Loucy (cell line): ENCODE measurements around the gene TMEM231.

Experiments
- H2AFZ ChIP-seq: fragments of 200-600 bp; sonication (generic); 2 replicates; pipeline ENCODE4 v1.6.0; 2016; ENCODE audit warnings: antibody characterized with exemption, mild to moderate bottlenecking, low read length, moderate library complexity
- H3F3A ChIP-seq: fragments of 200-600 bp; 2 replicates; pipeline ENCODE4 v1.6.0; 2016; ENCODE audit warnings: antibody characterized with exemption, low read depth, mild to moderate bottlenecking
- H3K27me3 ChIP-seq: fragments of 200-600 bp; sonication (generic); 2 replicates; pipeline ENCODE4 v1.6.1; 2014; ENCODE audit warnings: low read length, mild to moderate bottlenecking; ENCODE audit not compliant: insufficient read depth, poor library complexity, severe bottlenecking
- H3K36me3 ChIP-seq: fragments of 200-600 bp; sonication (generic); 2 replicates; pipeline ENCODE4 v1.6.1; 2016; ENCODE audit warnings: low read length; ENCODE audit not compliant: insufficient read depth
- H3K4me1 ChIP-seq: fragments of 200-600 bp; sonication (generic); 2 replicates; pipeline ENCODE4 v1.5.1; 2014; ENCODE audit warnings: low read length, mild to moderate bottlenecking; ENCODE audit not compliant: insufficient read depth, poor library complexity, severe bottlenecking
- H3K4me2 ChIP-seq: fragments of 200-600 bp; sonication (generic); 2 replicates; pipeline ENCODE4 v1.6.0; 2014; ENCODE audit warnings: antibody characterized with exemption, low read length, low read depth, mild to moderate bottlenecking; ENCODE audit not compliant: poor library complexity, severe bottlenecking
- H3K4me3 ChIP-seq: fragments of 200-600 bp; sonication (generic); 2 replicates; pipeline ENCODE4 v1.5.1; 2014; ENCODE audit warnings: low read length, mild to moderate bottlenecking, mixed read lengths; ENCODE audit not compliant: poor library complexity, severe bottlenecking
- H3K79me2 ChIP-seq: fragments of 200-600 bp; sonication (generic); 2 replicates; pipeline ENCODE4 v1.6.1; 2014; ENCODE audit warnings: low read length; ENCODE audit not compliant: insufficient read depth
- H3K9ac ChIP-seq: fragments of 200-600 bp; sonication (generic); 2 replicates; pipeline ENCODE4 v1.6.0; 2014; ENCODE audit warnings: mild to moderate bottlenecking, low read depth, low read length, moderate library complexity; ENCODE audit not compliant: poor library complexity, severe bottlenecking
- H3K9me2 ChIP-seq: fragments of 200-600 bp; sonication (generic); replicated peaks from 2 replicates; pipeline ENCODE4 v1.6.1; 2016; ENCODE audit warnings: low read depth, low read length, mixed read lengths
- H3K9me3 ChIP-seq: fragments of 200-600 bp; sonication (generic); 2 replicates; pipeline ENCODE4 v1.6.1; 2014; ENCODE audit warnings: mild to moderate bottlenecking, antibody characterized with exemption, low read length, low read depth; ENCODE audit not compliant: insufficient read depth
- H4K20me1 ChIP-seq: fragments of 200-600 bp; sonication (generic); 2 replicates; pipeline ENCODE4 v1.6.0; 2014; ENCODE audit warnings: antibody characterized with exemption, low read length, mild to moderate bottlenecking; ENCODE audit not compliant: insufficient read depth, poor library complexity, severe bottlenecking
- CTCF ChIP-seq: fragments of 200-600 bp; sonication (generic); conservative IDR thresholded peaks from 2 replicates; pipeline ENCODE4 v1.5.1; 2014; ENCODE audit warnings: mild to moderate bottlenecking, antibody characterized with exemption, low read length
- EZH2phosphoT487 ChIP-seq: fragments of 200-600 bp; IDR thresholded peaks from 2 replicates; pipeline ENCODE4 v1.6.1; 2018; ENCODE audit warnings: antibody characterized with exemption, mild to moderate bottlenecking, moderate library complexity, borderline replicate concordance

Gene TMEM231

DNA sequence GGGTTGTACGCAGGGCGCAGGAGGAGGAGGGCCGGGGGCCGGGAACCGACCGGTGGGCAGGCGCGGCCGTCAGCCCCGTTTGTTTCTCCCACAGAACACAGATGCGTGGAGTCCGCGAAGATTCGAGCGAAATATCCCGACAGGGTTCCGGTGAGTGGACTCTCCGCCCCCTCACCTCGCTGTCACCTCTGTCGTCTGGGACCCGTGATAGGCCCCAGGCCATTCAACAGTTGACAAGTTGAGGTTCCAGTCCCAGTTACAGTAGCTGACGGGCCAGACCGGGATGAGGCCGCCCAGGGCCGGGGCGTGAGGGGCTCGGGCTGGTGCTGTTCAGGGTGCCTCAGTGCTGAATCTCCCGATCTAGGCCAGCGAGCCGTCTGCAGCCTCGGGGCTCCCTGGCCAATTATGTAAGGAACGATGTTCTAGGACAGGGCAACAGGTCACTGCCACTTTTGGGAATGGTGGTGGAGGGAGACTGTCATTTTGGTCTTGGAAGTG is 10.8 kb upstream of the TMEM231 start:
- Histone ChIP-seq H3K9ac (peak overlapping the region; percentile 87), H3K4me1 (peaks cover 40% of the 10 kb centered on the region), H3K9me3 (no peaks in the 10 kb centered on the region), H3F3A (no peaks in the 10 kb centered on the region), H3K27me3 (peaks cover 5% of the 10 kb centered on the region), H3K79me2 (peaks cover 38% of the 10 kb centered on the region), H4K20me1 (peaks cover 27% of the 10 kb centered on the region), H3K36me3 (peaks cover 5% of the 10 kb centered on the region; the same call in 1 of the 2 replicates), H3K4me3 (peak overlapping the region; percentile 79), H3K9me2 (no peaks in the 10 kb centered on the region), H2AFZ (peak overlapping the region; percentile 92), H3K4me2 (peak overlapping the region; percentile 91)
- TF ChIP-seq EZH2phosphoT487, result no peak
- no peak for TF ChIP-seq CTCF

DNA sequence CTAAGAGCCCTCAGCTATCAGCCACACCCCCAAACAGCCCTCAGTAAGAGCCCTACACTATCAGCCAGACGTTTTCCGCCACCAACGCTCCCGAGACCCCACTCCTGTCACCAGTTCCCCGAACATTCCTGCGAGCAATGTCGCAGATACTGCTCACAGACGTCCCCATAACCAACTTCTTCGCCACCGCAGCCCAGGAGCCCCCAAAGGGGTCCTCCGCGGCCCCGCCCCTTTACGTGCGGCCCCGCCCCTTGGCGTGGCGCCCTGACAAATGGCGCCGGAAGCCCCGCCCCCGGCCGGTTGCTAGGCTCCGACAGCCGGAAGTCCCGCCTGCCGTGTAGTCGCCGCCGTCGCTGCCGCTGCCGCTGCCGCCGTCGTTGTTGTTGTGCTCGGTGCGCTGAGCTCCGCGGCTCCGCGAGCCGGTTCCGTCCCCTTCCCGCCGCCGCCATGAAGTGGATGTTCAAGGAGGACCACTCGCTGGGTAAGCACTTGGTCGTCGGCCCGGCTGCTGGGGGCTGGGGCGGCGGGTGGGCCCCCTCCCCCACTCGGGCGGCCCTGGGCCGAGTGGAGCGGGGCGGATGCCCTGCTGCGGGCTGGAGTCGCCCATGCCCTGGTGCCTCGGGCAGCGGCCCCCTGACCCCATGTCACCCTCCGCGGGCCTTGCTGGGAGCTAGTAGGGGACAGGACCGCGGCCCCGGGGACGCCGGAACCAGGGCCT is 10.1 kb upstream of the TMEM231 start, which contains the start of gene GABARAPL2:
TSS of gene GABARAPL2 (plus strand) at position 340 of the 718 bp plus-strand sequence. CDS start at position 448, 108 bp downstream.
- H3K27me3 ChIP-seq, result peaks cover 5% of the 10 kb centered on the region
- peak within 1 kb of the TSS; percentile 79 for H3K4me3 ChIP-seq
- peak within 1 kb of the TSS; percentile 92 for H2AFZ ChIP-seq
- no peaks in the 10 kb centered on the region for H3F3A ChIP-seq
- no peak for TF ChIP-seq CTCF
- no peak for TF ChIP-seq EZH2phosphoT487
- H3K9me3 ChIP-seq, result no peaks in the 10 kb centered on the region
- peak within 1 kb of the TSS; percentile 91 for H3K4me2 ChIP-seq
- H3K9me2 ChIP-seq, result no peaks in the 10 kb centered on the region
- H3K4me1 ChIP-seq, result peaks cover 40% of the 10 kb centered on the region
- peaks cover 38% of the 10 kb centered on the region for H3K79me2 ChIP-seq
- peaks cover 27% of the 10 kb centered on the region for H4K20me1 ChIP-seq
- peak within 1 kb of the TSS; percentile 87 for H3K9ac ChIP-seq
- peaks cover 2% of the 10 kb centered on the region; the same call in 1 of the 2 replicates for H3K36me3 ChIP-seq

GRCh38 chr16:75565640-75566039 is 9.6 kb upstream of the TMEM231 start:
- Histone ChIP-seq H3K27me3 (peaks cover 5% of the 10 kb centered on the region), H2AFZ (peak overlapping the region; percentile 92), H3K36me3 (no peaks in the 10 kb centered on the region), H4K20me1 (peaks cover 27% of the 10 kb centered on the region), H3K79me2 (peaks cover 38% of the 10 kb centered on the region), H3K9ac (peak overlapping the region; percentile 87), H3F3A (no peaks in the 10 kb centered on the region), H3K9me2 (no peaks in the 10 kb centered on the region), H3K4me3 (peak overlapping the region; percentile 79), H3K4me2 (peak overlapping the region; percentile 91), H3K9me3 (no peaks in the 10 kb centered on the region), H3K4me1 (peaks cover 40% of the 10 kb centered on the region)
- no peak for TF ChIP-seq CTCF
- TF ChIP-seq EZH2phosphoT487, result no peak
